NCI-H748 treated with DMSO at 0.1 percent for 48 hours (cell line): ENCODE data around the gene STX1A.

Experiments used
- DNase-seq: peaks from one replicate; lab custom pipeline; 2025; lab: John Stamatoyannopoulos, UW

STX1A gene

DNA sequence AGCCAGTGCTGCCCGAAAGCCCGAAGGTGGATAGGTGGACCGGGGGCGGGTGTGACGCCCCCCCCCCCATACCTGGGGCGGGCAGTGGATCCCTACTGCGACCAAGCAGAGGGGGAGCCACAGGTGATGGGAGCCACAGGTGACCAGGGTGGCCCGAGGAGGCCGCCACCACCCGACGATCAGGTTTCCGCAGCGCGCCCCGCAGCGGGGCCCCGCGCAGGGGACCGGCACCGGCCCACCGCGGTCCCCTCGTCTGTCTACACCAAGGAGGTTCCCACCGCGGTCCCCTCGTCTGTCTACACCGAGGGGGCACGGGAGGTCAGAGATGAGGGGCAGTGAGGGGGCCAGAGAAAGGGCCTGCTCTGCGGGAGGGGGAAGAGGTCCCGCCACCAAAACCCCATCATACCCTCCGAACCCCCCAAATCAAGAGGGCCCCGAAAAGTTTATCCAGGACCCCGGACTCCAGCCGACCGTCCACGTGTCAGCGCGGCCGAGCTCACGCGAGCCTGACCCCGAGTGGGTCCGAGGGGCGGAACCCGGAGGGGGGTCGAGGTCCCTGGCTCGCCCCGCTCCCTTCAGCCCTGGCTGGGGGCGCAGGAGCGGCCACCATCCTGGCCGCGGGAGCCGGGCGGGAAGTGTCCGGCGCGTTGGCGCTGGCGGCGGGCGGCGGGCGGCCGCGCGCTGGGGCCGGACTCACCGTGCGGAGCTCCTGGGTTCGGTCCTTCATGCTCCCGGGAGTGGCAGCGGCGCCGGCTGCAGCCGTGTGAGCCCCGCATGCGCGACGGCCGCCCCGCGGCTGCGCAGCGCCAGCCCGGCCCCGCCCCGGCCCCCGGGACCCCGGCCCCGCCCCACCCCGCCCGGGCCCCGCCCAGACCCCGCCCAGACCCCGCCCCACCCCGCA is at the start of gene STX1A:
Gene STX1A, minus strand, starts transcription at position 765 of the 901 bp plus-strand sequence. Its CDS starts 38 bp downstream, at position 727.
- DNase-seq = no peak

DNA sequence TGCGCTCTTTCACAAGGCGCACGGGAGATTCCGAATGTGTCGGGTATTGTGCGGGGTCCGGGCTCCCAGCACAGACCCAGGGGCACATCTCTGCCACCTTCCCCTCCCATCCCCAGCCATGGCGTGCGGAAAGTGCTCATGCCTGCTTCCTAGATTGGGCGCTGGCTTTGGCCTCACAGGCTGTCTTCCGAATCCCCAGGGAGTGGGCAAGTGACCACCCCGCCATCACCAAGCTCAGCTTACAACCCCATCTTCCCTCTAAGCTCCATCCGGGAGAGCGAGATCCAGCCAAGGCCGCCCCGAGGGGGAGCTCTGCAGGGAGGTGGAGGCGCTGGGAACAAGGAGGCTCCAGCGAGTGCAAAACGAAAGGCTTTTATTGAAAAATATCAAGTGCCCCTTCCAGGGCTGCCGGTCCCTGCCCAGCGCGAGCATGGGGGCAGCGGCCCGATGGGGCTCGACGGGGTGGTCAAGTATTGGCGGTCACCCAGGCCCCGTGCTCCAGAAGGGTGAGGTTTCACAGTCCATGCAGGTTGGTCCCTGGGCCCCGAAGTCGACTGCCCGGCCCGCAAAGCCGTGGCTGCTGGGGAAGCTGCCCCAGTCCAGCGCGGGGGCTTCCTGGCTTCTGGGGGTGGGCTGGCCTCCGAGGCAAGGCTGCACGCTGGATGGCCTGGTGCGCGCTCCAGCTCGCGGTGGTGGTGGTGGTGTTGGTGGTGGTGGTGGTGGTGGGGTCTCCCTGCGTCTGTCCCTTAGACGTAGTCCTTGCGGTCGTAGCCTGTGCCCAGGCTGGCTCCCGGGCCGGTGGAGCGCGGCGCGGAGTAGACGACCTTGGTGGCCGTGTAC is 49.4 kb upstream of the STX1A start:
- DNase-seq = no peak

DNA sequence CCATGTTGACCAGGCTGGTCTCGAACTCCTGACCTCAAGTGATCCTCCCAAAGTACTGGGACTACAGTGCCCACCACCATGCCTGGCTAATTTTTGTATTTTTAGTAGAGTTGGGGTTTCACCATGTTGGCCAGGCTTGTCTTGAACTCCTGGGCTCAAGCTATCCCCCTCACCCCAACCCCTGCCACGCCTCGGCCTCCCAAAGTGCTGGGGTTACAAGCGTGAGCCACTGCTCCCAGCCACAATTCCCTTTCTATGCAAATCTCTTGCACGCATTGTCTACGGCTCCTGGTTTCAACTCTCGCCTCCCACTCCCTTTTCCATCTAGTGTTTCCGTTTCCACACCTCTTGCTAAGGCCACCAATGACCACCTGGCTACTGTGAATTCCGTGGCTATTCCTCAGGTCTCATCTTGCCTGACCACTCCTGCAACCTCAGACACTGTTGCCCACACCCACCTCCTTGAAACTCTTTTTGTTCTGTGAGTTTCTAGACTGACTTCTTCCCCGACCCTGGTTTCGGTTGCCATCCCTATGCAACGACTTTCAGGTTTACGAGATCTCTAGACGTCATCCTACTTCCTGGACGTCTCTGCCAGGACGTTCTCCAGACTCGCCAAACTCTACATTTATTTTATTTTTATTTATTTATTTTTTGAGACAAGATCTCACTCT is 47.2 kb upstream of the STX1A start:
- DNase-seq = no peak

DNA sequence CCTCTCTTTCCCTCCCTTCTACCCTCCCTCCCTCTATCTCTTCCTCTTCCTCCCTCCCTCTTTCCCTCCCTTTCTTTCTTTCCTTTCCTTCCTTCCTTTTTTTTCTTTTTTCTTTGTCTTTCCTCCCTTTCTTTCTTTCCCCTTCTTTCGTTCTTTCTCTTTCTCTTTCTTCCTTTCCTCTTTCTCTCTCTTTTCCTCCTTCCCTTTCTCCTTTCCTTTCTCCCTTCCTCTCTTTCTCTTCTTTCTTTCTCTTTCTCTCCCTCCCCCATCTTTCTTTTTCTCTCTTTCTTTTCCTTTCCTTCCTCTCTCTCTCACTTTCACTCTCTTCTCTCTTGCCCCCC is 43.2 kb upstream of the STX1A start:
- DNase-seq = no peak

DNA sequence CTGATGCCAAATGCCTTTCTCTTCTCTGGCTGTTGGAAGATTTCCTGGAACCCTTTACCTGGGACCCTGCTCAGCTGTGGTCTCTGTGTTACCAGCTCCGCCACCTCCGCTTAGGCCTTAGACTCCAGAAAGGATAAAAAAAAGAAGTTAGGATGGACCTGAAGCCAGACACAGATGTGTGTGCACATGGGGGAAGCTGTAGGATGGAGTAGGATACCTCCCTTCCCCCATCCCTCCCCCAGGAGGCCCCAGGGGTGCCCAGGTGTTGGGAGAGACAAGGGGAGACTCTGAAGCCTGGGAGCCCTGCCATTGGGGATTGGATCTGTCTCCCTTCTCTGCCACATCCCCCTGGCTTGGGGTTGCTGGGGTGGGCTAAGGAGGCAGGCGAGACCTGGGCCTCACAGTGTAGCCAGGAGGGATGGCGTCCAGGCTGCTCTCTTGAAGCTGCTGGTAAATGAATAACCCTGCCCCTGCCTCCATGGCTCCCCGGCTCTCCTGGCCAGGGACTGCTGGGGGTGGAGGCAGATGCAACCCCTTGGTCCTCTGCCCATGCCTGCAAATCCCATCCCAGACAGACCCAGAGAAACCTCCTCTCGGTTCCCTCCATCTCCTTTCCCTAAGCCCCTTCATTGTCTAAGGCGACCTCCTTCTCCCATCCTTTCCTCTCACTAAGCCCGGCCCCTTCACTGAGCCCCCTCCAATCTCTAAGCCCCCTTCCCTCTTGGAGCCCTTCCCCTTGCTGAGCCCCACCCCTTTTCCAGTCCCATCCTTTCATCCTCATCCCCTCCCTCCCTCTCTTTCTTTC is 42.6 kb upstream of the STX1A start:
- DNase-seq = no peak

DNA sequence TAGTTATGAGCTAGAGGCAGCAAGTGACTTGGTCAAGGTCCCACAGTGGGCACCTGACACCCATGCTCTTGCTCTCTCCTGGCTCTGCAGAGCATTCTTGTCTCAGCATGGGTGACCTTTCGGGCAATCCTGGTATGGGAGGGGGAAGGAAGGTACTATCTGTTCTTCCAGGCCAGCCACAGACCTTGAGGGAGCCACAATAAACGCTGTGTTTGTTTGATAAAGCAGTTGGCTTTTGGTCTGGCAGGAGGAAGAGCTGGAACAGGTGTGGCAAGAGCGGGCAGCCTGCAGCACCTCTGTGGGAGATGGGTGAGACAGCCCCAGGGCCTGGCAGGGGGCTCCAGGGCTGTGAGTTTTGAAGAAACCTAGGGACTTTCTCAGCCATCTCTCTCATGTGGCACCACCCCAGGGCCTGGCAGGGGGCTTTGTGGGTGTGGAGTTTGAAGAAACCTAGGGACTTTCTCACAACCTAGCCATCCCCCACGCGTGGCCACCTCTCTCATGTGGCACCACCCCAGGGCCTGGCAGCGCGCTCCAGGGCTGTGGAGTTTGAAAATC is 39.2 kb upstream of the STX1A start:
- no peak for DNase-seq

DNA sequence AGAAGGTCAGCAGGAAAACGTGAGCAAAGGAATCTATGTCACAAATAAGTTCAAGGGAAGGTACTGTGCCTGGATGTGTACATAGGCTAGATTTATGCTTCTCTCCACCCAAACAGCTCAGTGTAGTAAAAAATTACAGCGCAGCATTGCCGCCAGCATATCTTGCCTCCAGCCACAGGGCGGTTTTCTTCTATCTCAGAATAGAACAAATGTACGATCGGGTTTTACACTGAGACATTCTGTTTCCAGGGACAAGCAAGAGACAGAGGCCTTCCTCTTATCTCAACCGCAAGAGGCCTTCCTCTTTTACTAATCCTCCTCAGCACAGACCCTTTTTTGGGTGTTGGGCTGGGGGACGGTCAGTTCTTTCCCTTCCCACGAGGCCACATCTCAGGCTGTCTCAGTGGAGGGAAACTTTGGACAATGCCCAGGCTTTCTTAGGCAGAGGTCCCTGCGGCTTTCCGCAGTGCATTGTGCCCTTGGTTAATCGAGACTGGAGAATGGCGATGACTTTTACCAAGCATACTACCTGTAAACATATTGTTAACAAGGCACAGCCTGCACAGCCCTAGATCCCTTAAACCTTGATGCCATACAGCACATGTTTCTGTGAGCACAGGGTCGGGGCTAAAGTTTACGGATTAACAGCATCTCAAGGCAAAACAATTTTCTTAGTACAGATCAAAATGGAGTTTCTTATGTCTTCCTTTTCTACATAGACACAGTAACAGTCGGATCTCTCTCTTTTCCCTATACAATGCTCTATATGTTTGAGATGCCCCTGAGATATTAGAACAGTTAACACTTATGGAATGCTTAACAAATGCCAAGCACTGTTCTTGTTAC is 30.7 kb upstream of the STX1A start:
- no peak for DNase-seq

DNA sequence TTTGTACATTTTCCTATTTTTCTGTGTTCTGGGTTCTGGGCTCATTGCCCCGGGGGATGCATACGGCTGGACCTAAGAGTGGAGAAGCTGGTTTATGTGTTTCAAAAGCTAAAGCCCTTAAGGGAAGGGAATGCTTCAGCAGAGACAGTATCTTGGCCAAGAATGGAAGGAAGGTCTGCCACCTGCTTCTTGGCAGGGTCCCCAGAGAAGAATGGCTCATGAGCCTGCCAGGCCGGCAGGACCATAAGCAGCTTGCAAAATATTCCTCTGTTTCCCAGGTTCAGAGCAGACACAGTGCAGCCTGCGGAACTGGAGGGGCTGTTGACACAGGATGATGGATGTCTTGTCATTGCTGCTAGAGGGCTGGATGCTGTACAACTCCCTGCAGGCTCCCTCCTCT is 26.9 kb upstream of the STX1A start:
- DNase-seq = no peak

DNA sequence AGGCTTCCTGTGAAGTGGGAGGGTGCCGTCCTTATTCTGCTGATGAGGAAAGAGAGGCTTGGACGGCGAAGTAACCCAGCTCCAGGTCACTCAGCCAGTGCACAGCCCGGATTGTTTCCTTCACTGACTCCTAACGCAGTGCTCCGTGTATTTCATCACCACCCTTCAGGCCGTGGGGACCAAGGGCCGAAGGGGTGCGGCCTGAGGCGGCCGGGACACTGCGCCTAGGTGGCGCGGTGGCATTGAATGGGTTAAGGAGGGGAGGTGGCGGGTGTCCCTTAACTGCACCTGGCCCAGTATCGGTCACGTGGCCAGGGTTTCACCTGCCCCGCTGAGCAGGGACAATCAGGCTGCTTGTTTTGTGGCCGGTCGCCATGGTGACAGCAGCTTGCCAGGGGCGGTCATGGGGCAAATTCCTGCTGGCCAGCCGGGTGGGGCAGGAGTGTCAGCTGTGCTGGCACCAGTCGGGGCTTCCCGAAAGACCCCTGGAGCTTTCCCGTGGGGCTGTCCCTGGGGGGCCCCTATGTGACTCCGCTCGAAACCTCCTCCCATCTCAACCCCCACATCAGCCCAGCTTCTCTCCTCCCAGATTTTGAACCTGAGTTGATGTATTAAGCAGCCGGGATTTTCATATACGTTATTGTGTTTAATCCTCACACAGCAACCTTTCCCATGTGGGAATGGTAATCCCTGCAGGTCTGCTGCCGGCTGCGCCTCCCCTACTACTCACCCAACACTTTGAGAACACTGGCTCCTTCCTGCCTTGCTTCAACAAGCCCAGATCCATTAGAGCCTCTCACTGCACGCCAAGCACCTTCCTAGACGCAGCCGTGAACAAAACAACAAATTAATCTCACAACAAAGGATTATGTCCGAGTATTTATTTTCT is 23.5 kb upstream of the STX1A start:
- peak; percentile 92 for DNase-seq

DNA sequence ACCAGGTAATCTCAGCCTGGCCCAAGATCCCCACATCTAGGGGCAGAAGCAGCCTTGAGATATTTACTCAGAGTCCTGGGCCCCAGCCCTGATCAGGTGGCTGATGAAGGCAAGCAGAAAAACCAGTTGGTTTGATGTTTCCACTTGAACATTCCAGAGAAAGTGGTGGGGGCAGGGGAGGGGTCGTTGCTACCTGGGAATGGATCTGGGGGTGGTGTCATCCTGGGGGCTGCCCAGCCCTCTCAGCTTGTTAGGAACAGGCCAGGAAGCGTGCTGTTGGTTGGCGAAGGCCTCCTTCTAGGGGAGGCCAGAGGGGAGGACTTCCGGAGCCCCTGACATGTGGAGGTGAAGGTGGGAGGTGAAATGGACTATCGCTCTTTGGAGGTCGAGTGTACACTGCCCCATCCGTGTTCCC is 22.9 kb upstream of the STX1A start:
- DNase-seq = peak; percentile 30

DNA sequence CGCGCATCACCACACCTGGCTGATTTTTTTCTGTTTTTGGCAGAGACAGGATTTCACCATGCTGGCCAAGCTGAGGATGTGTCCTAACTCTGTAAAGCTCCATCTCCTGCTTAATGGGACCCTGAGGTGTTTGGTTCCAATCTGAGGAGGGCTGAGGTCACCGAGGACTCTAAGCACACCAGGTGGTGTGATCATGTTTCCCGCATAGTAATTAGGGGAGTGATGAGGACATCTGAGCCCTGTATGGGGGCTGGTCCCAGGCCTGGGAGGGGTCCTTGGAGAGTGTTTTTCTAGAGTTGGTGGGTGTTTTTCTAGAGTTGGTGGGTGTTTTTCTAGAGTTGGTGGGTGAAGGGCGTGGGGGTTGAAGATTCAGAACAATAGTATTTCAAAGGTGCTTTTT is 22.1 kb upstream of the STX1A start:
- peak; percentile 7 for DNase-seq

DNA sequence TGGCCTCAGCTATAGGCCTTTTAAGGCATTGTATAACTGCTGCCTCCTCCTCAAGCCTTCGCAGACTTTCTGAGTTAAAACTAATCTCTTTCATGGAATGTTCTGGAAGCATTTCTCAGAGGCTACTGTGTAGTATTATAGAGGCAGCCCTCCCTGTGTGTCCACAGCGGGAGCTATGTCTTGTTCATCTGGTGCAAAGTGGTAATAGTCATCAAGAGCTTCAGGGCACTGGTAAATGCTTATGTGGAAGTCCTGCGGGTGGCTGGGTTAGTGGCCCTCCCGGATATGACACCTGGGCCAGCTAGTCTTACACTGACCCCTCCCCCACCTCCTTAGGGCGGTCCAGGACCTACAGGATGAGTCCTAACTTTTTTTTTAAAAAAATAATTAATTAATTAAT is 21.3 kb upstream of the STX1A start:
- no peak for DNase-seq

DNA sequence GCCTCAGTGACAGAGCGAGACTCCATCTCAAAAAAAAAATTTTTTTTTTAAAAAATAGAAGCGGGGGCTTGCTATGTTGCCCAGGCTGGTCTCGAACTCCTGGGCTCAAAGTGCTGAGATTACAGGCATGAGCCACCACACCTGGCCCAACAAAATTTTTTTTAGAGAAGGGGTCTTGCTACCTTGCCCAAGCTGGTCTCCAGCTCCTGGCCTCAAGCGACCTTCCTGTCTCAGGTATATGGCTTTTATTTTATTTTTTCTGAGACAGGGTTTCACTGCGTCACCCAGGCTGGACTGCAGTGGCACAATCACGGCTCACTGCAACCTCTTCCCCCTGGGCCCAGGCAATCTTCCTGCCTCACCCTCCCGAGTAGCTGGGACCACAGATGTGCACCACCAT is 20.7 kb upstream of the STX1A start:
- DNase-seq = no peak

DNA sequence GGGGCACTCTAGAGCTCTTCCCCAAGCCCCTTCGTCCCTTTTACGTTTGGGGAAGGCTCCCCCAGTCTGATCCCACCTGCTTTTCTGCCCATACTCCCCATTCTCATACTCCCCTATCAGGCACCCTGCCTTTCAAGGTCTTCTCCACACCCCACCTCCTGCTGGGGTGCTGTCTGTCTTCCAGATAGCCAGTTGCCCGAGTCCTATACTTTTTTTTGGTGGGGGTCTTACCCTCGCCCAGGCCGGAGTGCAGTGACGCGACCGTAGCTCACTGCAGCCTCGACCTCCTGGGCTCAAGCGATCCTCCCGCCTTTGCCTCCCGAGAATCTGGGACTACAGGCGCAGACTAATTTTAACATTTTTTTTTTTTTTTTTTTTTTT is 19.9 kb upstream of the STX1A start:
- DNase-seq = no peak

DNA sequence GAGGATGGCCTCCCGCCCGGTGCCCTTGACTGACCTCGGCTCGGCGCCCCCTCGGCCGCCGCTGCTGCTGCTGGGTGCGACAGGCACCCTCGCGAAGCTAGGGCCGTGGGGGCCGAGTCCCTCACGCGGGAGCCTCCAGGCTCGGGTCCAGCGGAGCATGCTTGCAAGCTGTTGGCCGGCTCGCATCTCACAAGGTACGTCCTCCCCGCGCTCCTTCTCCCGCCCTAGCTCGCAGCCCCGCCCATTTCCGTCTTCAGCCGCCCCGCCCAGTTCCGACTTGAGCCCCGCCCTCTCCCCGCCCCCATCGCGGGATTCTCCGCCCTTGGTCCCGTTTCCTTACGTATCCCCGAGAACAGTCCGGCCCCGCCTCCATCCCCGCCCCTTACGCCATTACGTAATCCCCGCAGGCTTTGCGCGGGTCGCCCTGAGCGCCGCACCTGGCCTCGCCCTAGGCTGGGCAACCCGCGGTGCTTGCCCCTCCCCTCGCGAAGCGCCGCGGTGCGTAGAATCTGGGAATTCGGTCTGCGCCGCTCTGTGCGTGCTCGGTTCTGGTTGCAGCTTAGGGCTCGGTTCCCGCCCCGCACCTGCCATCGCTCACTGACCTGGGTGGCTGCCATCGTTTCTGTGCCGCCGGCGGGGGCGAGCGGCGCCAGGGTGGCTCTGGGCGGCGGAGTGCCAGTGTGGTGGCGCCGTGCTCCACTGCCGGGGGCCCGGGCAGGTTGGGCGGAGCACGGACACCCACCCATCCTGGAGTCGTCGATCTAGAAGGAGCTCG is 19.3 kb upstream of the STX1A start, which contains the start of gene ABHD11:
Gene ABHD11, minus strand, starts transcription at position 191 of the 775 bp plus-strand sequence. Its CDS starts 32 bp downstream, at position 159.
- peak; percentile 99 for DNase-seq

DNA sequence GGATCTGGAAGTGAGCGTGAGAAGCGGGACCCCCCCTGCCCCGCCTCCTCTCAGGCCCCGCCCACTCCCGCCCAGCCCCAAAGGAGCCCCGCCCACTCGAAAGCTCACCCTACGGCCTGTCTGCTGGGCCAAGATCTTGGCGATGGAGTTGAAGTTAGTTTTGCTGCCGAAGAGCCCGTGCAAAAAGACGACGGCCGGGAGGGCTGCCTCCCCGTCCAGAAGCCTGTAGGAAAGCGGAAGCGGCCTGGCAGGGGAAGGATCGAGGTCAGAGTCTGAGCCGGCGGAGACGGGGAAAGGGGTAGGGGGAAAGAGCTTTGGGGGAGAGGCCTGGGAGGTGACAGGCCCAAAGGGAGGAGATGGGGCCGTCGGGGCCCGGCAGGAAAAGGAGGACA is 18.7 kb upstream of the STX1A start:
- DNase-seq = peak; percentile 39

DNA sequence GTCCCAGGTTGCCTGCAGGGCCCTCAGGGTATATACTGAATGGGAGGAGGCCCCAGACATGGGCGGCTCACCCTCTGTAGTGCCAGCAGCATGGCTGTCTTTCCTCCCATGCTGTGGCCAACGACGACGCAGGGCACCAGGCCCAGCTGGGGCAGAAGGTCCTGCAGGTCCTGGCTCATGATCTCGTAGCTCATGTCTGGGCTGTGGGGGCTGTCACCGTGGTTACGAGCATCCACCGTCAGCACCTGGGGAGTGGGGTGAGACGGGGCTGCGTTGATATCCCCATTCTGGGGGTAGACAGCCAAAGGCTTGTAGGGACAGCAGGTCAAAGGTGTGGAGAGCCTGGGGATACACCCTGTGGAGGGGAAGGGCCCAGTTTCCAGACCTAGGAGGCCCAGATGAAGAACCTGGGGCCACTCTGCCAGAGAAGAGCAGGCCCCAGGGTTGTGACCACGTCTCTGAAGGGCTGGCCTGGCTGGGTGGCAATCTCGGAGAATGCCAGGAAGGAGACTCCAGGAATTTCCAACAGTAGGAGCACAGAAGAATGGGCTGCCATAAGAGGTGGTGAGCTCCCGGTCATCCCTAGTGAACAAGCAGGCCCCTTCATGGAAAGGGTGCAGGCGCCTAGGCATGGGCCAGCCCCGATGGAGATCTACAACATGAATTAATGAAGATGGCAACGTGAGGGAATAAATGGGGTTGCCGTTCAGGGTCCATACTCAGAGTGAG is 18.2 kb upstream of the STX1A start:
- no peak for DNase-seq

DNA sequence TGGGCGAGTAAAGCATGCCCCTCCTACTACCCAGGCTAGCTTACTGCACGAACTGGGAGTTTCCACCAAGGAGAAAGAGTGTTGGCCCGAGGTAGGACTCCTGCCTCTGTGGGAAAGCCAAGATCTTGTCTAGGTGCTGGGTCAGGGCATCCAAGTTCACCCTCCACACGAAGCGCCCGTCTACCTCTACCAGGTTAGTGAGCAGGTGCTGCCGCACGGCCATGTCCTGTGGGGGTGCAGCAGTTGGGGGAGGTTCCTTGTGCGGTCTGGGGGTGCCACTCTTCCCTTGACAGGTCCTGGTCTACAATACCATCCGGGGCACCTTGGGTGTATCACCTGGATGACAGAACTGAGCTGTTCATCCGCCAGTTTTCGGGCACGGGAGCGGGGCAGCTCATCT is 17.4 kb upstream of the STX1A start:
- DNase-seq = no peak
